Esophagus muscularis mucosa (tissue), 4 donors: ENCODE data around the gene KANK3.

ENCODE experiments used
- CTCF ChIP-seq, 3 experiments: fragments of 200-600 bp in 2 of 3; fragments of 450-650 bp in 1 of 3; sonication (generic) in 2 of 3; IDR thresholded peaks; one replicate each; pipeline ENCODE4 v1.5.1; 2017 to 2019; ENCODE audit warnings: antibody characterized with exemption in 3 of 3, mild to moderate bottlenecking in 2 of 3, moderate library complexity in 1 of 3
- EP300 ChIP-seq: sonication (generic); formaldehyde crosslinking; IDR thresholded peaks from one replicate; pipeline ENCODE4 v1.6.1; 2017; ENCODE audit warnings: antibody characterized with exemption
- POLR2A ChIP-seq: fragments of 450-650 bp; IDR thresholded peaks from one replicate; pipeline ENCODE4 v1.6.1; 2017; ENCODE audit warnings: antibody characterized with exemption, moderate library complexity, mild to moderate bottlenecking, low read depth
- POLR2AphosphoS5 ChIP-seq, 2 donors: sonication (generic); formaldehyde crosslinking; IDR thresholded peaks; one replicate each; pipeline ENCODE4 v1.6.1; 2017; ENCODE audit warnings: antibody characterized with exemption in 2 of 2

- TF ChIP-seq POLR2A (no peak), CTCF (IDR thresholded peaks at IDR 0.05) (no peak), POLR2AphosphoS5 (IDR thresholded peaks at IDR 0.05) (no peak), EP300 (no peak)
Observed at GRCh38 chr19:8322638-8322997, 20.4 kb downstream of the KANK3 start.
